HEK293 (cell line): ENCODE measurements around the gene SS18.
"Not testable (repeated sequence)": the region's sequence is repeated elsewhere in the genome, so short reads cannot be mapped to it uniquely, and the experiment has no call there.

Experiments used
- CTCF ChIA-PET: fragments of 350-600 bp; formaldehyde crosslinking; extraction: SDS; loops from one replicate; lab custom pipeline; 2021; ENCODE audit warnings: antibody characterized with exemption; lab: Yijun Ruan, JAX
- POLR2A ChIA-PET: fragments of 300-600 bp; formaldehyde crosslinking; extraction: SDS; loops from one replicate; lab custom pipeline; 2020; ENCODE audit warnings: antibody characterized with exemption, inconsistent platforms; lab: Yijun Ruan, JAX
- H3K27ac ChIP-seq: fragments of 200-500 bp; sonication (Bioruptor generic); 2 replicates; pipeline ENCODE4 v1.5.1; 2014; ENCODE audit warnings: low read depth, low read length, control low read depth, inconsistent platforms; ENCODE audit errors: extremely low read depth
- H3K36me3 ChIP-seq, 2 experiments: fragments of 200-500 bp in 1 of 2; sonication (Bioruptor generic) in 1 of 2; 1 replicate in 1 of 2; 2 replicates in 1 of 2; pipeline ENCODE4 v1.5.1; 2014 to 2017; ENCODE audit warnings: inconsistent platforms in 2 of 2, low read length in 2 of 2; ENCODE audit not compliant: control insufficient read depth in 2 of 2, insufficient read depth in 1 of 2
- H3K4me1 ChIP-seq: fragments of 200-500 bp; sonication (Bioruptor generic); 2 replicates; pipeline ENCODE4 v1.5.1; 2014; ENCODE audit warnings: mild to moderate bottlenecking, low read length, inconsistent platforms; ENCODE audit not compliant: control insufficient read depth, insufficient read depth
- H3K4me3 ChIP-seq: 2 replicates; pipeline ENCODE4 v1.5.1; 2011; ENCODE audit warnings: low read depth, mild to moderate bottlenecking, control low read depth, low read length, moderate library complexity
- H3K9me3 ChIP-seq: fragments of 200-500 bp; sonication (Bioruptor generic); 2 replicates; pipeline ENCODE4 v1.5.1; 2014; ENCODE audit warnings: low read depth, low read length, inconsistent platforms; ENCODE audit not compliant: control insufficient read depth, insufficient read depth
- BCL11B ChIP-seq: fragments of 450-650 bp; formaldehyde crosslinking; IDR thresholded peaks from 2 replicates; pipeline ENCODE4 v1.5.1; 2016; ENCODE audit warnings: low read depth, missing biosample characterization, missing genetic modification characterization
- GLIS1 ChIP-seq: fragments of 450-650 bp; formaldehyde crosslinking; IDR thresholded peaks from 2 replicates; pipeline ENCODE4 v1.5.1; 2016; ENCODE audit warnings: missing biosample characterization, missing genetic modification characterization
- GLIS2 ChIP-seq: fragments of 450-650 bp; formaldehyde crosslinking; IDR thresholded peaks from 2 replicates; pipeline ENCODE4 v1.5.1; 2016; ENCODE audit warnings: missing biosample characterization, missing genetic modification characterization
- KLF8 ChIP-seq: fragments of 450-650 bp; formaldehyde crosslinking; IDR thresholded peaks from 2 replicates; pipeline ENCODE4 v1.5.1; 2016; ENCODE audit warnings: missing biosample characterization, missing genetic modification characterization
- MZF1 ChIP-seq: fragments of 450-650 bp; formaldehyde crosslinking; IDR thresholded peaks from 2 replicates; pipeline ENCODE4 v1.5.1; 2017; ENCODE audit warnings: missing biosample characterization, missing genetic modification characterization, borderline replicate concordance
- PATZ1 ChIP-seq: fragments of 450-650 bp; formaldehyde crosslinking; IDR thresholded peaks from 2 replicates; pipeline ENCODE4 v1.5.1; 2016; ENCODE audit warnings: missing biosample characterization, missing genetic modification characterization
- SCRT1 ChIP-seq: fragments of 450-650 bp; formaldehyde crosslinking; IDR thresholded peaks from 2 replicates; pipeline ENCODE4 v1.5.1; 2016; ENCODE audit warnings: missing biosample characterization, missing genetic modification characterization, borderline replicate concordance
- SCRT2 ChIP-seq: fragments of 450-650 bp; formaldehyde crosslinking; IDR thresholded peaks from 2 replicates; pipeline ENCODE4 v1.5.1; 2016; ENCODE audit warnings: missing biosample characterization, missing genetic modification characterization
- TCF7L2 ChIP-seq: IDR thresholded peaks from 2 replicates; pipeline ENCODE4 v1.6.1; 2011; ENCODE audit warnings: low read depth, mild to moderate bottlenecking, inconsistent platforms, low read length, moderate library complexity, borderline replicate concordance
- ZBTB44 ChIP-seq: fragments of 450-650 bp; IDR thresholded peaks from 2 replicates; pipeline ENCODE4 v1.5.1; 2018; ENCODE audit warnings: missing biosample characterization, mild to moderate bottlenecking, missing genetic modification characterization
- ZBTB8A ChIP-seq: fragments of 450-650 bp; formaldehyde crosslinking; IDR thresholded peaks from 2 replicates; pipeline ENCODE4 v1.5.1; 2016; ENCODE audit warnings: missing biosample characterization, missing genetic modification characterization
- ZNF157 ChIP-seq: fragments of 450-650 bp; formaldehyde crosslinking; IDR thresholded peaks from 2 replicates; pipeline ENCODE4 v1.5.1; 2016; ENCODE audit warnings: missing biosample characterization, missing genetic modification characterization
- ZNF23 ChIP-seq: fragments of 450-650 bp; formaldehyde crosslinking; IDR thresholded peaks from 2 replicates; pipeline ENCODE4 v1.5.1; 2016; ENCODE audit warnings: missing biosample characterization, missing genetic modification characterization, borderline replicate concordance
- ZNF266 ChIP-seq: fragments of 450-650 bp; formaldehyde crosslinking; IDR thresholded peaks from 2 replicates; pipeline ENCODE4 v1.5.1; 2016; ENCODE audit warnings: missing biosample characterization, missing genetic modification characterization, low read depth
- ZNF292 ChIP-seq: fragments of 450-650 bp; formaldehyde crosslinking; IDR thresholded peaks from 2 replicates; pipeline ENCODE4 v1.5.1; 2016; ENCODE audit warnings: low read depth, missing biosample characterization, missing genetic modification characterization, borderline replicate concordance
- ZNF302 ChIP-seq: fragments of 450-650 bp; formaldehyde crosslinking; IDR thresholded peaks from 2 replicates; pipeline ENCODE4 v1.5.1; 2016; ENCODE audit warnings: missing biosample characterization, missing genetic modification characterization, low read depth
- ZNF311 ChIP-seq: fragments of 450-650 bp; formaldehyde crosslinking; IDR thresholded peaks from 2 replicates; pipeline ENCODE4 v1.5.1; 2017; ENCODE audit warnings: missing biosample characterization, missing genetic modification characterization, borderline replicate concordance
- ZNF426 ChIP-seq: fragments of 450-650 bp; formaldehyde crosslinking; IDR thresholded peaks from 2 replicates; pipeline ENCODE4 v1.5.1; 2017; ENCODE audit warnings: missing biosample characterization, missing genetic modification characterization, mild to moderate bottlenecking, inconsistent platforms, moderate library complexity
- ZNF510 ChIP-seq: fragments of 450-650 bp; formaldehyde crosslinking; IDR thresholded peaks from 2 replicates; pipeline ENCODE4 v1.5.1; 2018; ENCODE audit warnings: mild to moderate bottlenecking, missing genetic modification characterization, missing biosample characterization; ENCODE audit not compliant: insufficient replicate concordance
- ZNF513 ChIP-seq: fragments of 450-650 bp; IDR thresholded peaks from 2 replicates; pipeline ENCODE4 v1.5.1; 2018; ENCODE audit warnings: missing biosample characterization, missing genetic modification characterization
- ZNF521 ChIP-seq: fragments of 450-650 bp; formaldehyde crosslinking; IDR thresholded peaks from 2 replicates; pipeline ENCODE4 v1.5.1; 2017; ENCODE audit warnings: missing biosample characterization, mild to moderate bottlenecking, missing genetic modification characterization
- ZNF530 ChIP-seq: fragments of 450-650 bp; formaldehyde crosslinking; IDR thresholded peaks from 2 replicates; pipeline ENCODE4 v1.5.1; 2016; ENCODE audit warnings: low read depth, missing biosample characterization, missing genetic modification characterization
- ZSCAN18 ChIP-seq: fragments of 450-650 bp; formaldehyde crosslinking; IDR thresholded peaks from 2 replicates; pipeline ENCODE4 v1.5.1; 2016; ENCODE audit warnings: missing biosample characterization, missing genetic modification characterization

The SS18 gene

GRCh38 chr18:26127786-26128185 lies 37.4 kb upstream of the SS18 start (continued):
- TF ChIP-seq PATZ1 (tag by site-specific recombination) (no peak), ZNF521 (no peak), ZNF513 (tag by site-specific recombination) (no peak)

- CTCF ChIA-PET, H3K9me3 ChIP-seq, H3K4me1 ChIP-seq, H3K4me3 ChIP-seq, H3K36me3 ChIP-seq, POLR2A ChIA-PET, H3K27ac ChIP-seq: not testable (repeated sequence)
These were observed 31.6 kb upstream of the SS18 start for GRCh38 chr18:26121994-26122393.

GRCh38 chr18:26121476-26121875 lies 31.1 kb upstream of the SS18 start:
- H3K4me1 ChIP-seq: no peaks in the 10 kb centered on the region
- H3K4me3 ChIP-seq: no peak overlapping the region
- no peaks in the 10 kb centered on the region for H3K9me3 ChIP-seq
- ChIA-PET POLR2A (no interaction called here), CTCF (interaction anchor here (0.6 kb wide), 1 partner anchor 956 kb away, joined by 3 read pairs; no protein-coding TSS in a partner anchor)
- H3K27ac ChIP-seq: no peak overlapping the region
- no peaks in the 10 kb centered on the region for H3K36me3 ChIP-seq
- no peak for TF ChIP-seq ZNF292 (tag by site-specific recombination)
- no peak for TF ChIP-seq ZNF23 (tag by site-specific recombination)
- TF ChIP-seq ZNF510 (tag by site-specific recombination): no peak
- no peak for TF ChIP-seq ZBTB8A (tag by site-specific recombination)
- TF ChIP-seq ZSCAN18: no peak
- TF ChIP-seq MZF1 (tag by site-specific recombination): no peak
- no peak for TF ChIP-seq GLIS1 (tag by site-specific recombination)
- TF ChIP-seq ZNF157: no peak
- TF ChIP-seq TCF7L2: no peak
- no peak for TF ChIP-seq ZNF426
- no peak for TF ChIP-seq ZNF311 (tag by site-specific recombination)
- no peak for TF ChIP-seq SCRT2 (tag by site-specific recombination)
- no peak for TF ChIP-seq ZNF302 (tag by site-specific recombination)
- no peak for TF ChIP-seq BCL11B
- TF ChIP-seq ZBTB44 (tag by site-specific recombination): no peak
- no peak for TF ChIP-seq GLIS2 (tag by site-specific recombination)
- no peak for TF ChIP-seq ZNF266 (tag by site-specific recombination)
- TF ChIP-seq SCRT1 (tag by site-specific recombination): no peak
- no peak for TF ChIP-seq ZNF530 (tag by site-specific recombination)
- TF ChIP-seq KLF8 (tag by site-specific recombination): no peak
